H1 (cell line): Measurements from ENCODE around the gene RS1. TPM values are rescaled to one million over a fixed set of nuclear protein-coding genes. Genes with fewer than 3 reads are reported as not detected.

Experiments used
- CTCF ChIA-PET: fragments of 300-600 bp; sonication (Branson Sonifier 250); formaldehyde crosslinking; loops from one replicate; lab custom pipeline; 2021; ENCODE audit not compliant: partially characterized antibody; lab: Charles Lee
- POLR2A ChIA-PET: fragments of 300-600 bp; sonication (Branson Sonifier 250); formaldehyde crosslinking; loops from one replicate; lab custom pipeline; 2021; ENCODE audit warnings: inconsistent platforms; ENCODE audit not compliant: partially characterized antibody; lab: Charles Lee
- DNase-seq, 2 experiments: peaks; one replicate each; pipeline versions ENCODE4 v3.0.0 to v3.0.0-alpha.2; 2010 to 2022; ENCODE audit warnings: low spot score in 2 of 2, low read depth in 1 of 2, mixed read lengths in 1 of 2
- FAIRE-seq: peaks from 2 replicates; lab custom pipeline; 2011; peaks lifted over from hg19 to GRCh38; lab: Jason Lieb, UNC
- H2AFZ ChIP-seq: 2 replicates; pipeline ENCODE4 v1.8.1; 2012; ENCODE audit warnings: low read length, inconsistent platforms
- H2AK5ac ChIP-seq: 2 replicates; pipeline ENCODE4 v1.6.1; 2013; ENCODE audit warnings: low read depth, low read length
- H2BK120ac ChIP-seq: replicated peaks from 2 replicates; pipeline ENCODE3; 2013; ENCODE audit warnings: low read depth, low read length, inconsistent platforms
- H2BK12ac ChIP-seq: 2 replicates; pipeline ENCODE4 v1.6.1; 2013; ENCODE audit warnings: low read depth, low read length
- H2BK15ac ChIP-seq: 2 replicates; pipeline ENCODE4 v1.6.1; 2013; ENCODE audit warnings: low read length
- H2BK20ac ChIP-seq: 2 replicates; pipeline ENCODE4 v1.6.1; 2013; ENCODE audit warnings: low read length
- H2BK5ac ChIP-seq: 2 replicates; pipeline ENCODE4 v1.6.1; 2013; ENCODE audit warnings: low read depth, low read length
- H3K14ac ChIP-seq: 2 replicates; pipeline ENCODE4 v1.6.1; 2013; ENCODE audit warnings: inconsistent platforms; ENCODE audit not compliant: insufficient read length
- H3K18ac ChIP-seq: 2 replicates; pipeline ENCODE4 v1.6.1; 2013; ENCODE audit warnings: low read length; ENCODE audit errors: extremely low read depth
- H3K23ac ChIP-seq: 2 replicates; pipeline ENCODE4 v1.6.1; 2013; ENCODE audit warnings: inconsistent platforms; ENCODE audit not compliant: insufficient read length
- H3K23me2 ChIP-seq: 2 replicates; pipeline ENCODE4 v1.6.1; 2013; ENCODE audit warnings: low read depth, low read length
- H3K27ac ChIP-seq: 2 replicates; pipeline ENCODE4 v1.6.1; 2011; ENCODE audit warnings: low read depth, low read length, inconsistent platforms
- H3K27me3 ChIP-seq, 4 experiments: replicated peaks in 1 of 4; 1 replicate in 1 of 4; 2 replicates in 3 of 4; pipeline versions ENCODE4 v1.6.1 to v1.8.1; 2011 to 2013; ENCODE audit warnings: low read length in 3 of 4, mild to moderate bottlenecking in 3 of 4, inconsistent platforms in 2 of 4, mixed read lengths in 2 of 4, moderate library complexity in 1 of 4; ENCODE audit not compliant: control insufficient read depth in 3 of 4, insufficient read depth in 3 of 4; ENCODE audit errors: extremely low read depth in 1 of 4
- H3K36me3 ChIP-seq, 4 experiments: 2 replicates each; pipeline versions ENCODE4 v1.6.1 to v1.8.1; 2011 to 2013; ENCODE audit warnings: mild to moderate bottlenecking in 4 of 4, low read length in 3 of 4, moderate library complexity in 2 of 4, control low read depth in 1 of 4, inconsistent platforms in 1 of 4; ENCODE audit not compliant: insufficient read depth in 4 of 4, control insufficient read depth in 2 of 4
- H3K4ac ChIP-seq: replicated peaks from 2 replicates; pipeline ENCODE3; 2013; ENCODE audit warnings: low read length, low read depth, mixed read lengths, inconsistent platforms; ENCODE audit not compliant: insufficient read length
- H3K4me1 ChIP-seq, 4 experiments: replicated peaks in 1 of 4; 1 replicate in 1 of 4; 2 replicates in 3 of 4; pipeline versions ENCODE4 v1.6.1 to v1.8.1; 2011 to 2013; ENCODE audit warnings: low read length in 3 of 4, inconsistent platforms in 2 of 4, mixed read lengths in 1 of 4; ENCODE audit not compliant: insufficient read depth in 4 of 4, control insufficient read depth in 3 of 4
- H3K4me2 ChIP-seq, 2 experiments: 2 replicates each; pipeline versions ENCODE4 v1.6.1 to v1.8.1; 2011 to 2013; ENCODE audit warnings: low read depth in 2 of 2, low read length in 2 of 2, control low read depth in 1 of 2, inconsistent platforms in 1 of 2, mild to moderate bottlenecking in 1 of 2; ENCODE audit not compliant: insufficient read depth in 1 of 2
- H3K4me3 ChIP-seq, 4 experiments: fragments of 200-600, 300-600 bp in 1 of 4; sonication (generic), shearing (Covaris generic), sonication (Bioruptor Twin) in 1 of 4; 2 replicates each; pipeline versions ENCODE4 v1.5.1 to v1.8.1; 2011 to 2016; ENCODE audit warnings: low read length in 4 of 4, low read depth in 3 of 4, control low read depth in 2 of 4, inconsistent platforms in 2 of 4, mild to moderate bottlenecking in 2 of 4, mixed read lengths in 1 of 4, moderate library complexity in 1 of 4; ENCODE audit not compliant: insufficient read depth in 2 of 4; ENCODE audit errors: extremely low read depth in 1 of 4
- H3K56ac ChIP-seq: replicated peaks from 2 replicates; pipeline ENCODE3; 2013; ENCODE audit warnings: low read depth, mild to moderate bottlenecking, mixed read lengths, low read length, inconsistent platforms; ENCODE audit not compliant: insufficient read length
- H3K79me1 ChIP-seq: 2 replicates; pipeline ENCODE4 v1.6.1; 2013; ENCODE audit warnings: low read depth, low read length, control low read depth
- H3K79me2 ChIP-seq, 2 experiments: 2 replicates each; pipeline versions ENCODE4 v1.6.1 to v1.8.1; 2012 to 2013; ENCODE audit warnings: low read length in 2 of 2, mild to moderate bottlenecking in 2 of 2, inconsistent platforms in 1 of 2; ENCODE audit not compliant: insufficient read depth in 2 of 2, control insufficient read depth in 1 of 2
- H3K9ac ChIP-seq, 4 experiments: replicated peaks in 1 of 4; 1 replicate in 1 of 4; 2 replicates in 3 of 4; pipeline versions ENCODE4 v1.6.1 to v1.8.1; 2011 to 2013; ENCODE audit warnings: low read depth in 3 of 4, low read length in 3 of 4, control low read depth in 2 of 4, mild to moderate bottlenecking in 2 of 4, moderate library complexity in 2 of 4, inconsistent platforms in 1 of 4; ENCODE audit errors: extremely low read depth in 1 of 4
- H3K9me3 ChIP-seq, 2 experiments: 2 replicates each; pipeline versions ENCODE4 v1.6.1 to v1.8.1; 2012 to 2013; ENCODE audit warnings: mild to moderate bottlenecking in 2 of 2, moderate library complexity in 2 of 2, control low read depth in 1 of 2, inconsistent platforms in 1 of 2, low read depth in 1 of 2, low read length in 1 of 2, mixed read lengths in 1 of 2; ENCODE audit not compliant: insufficient read depth in 2 of 2
- H4K20me1 ChIP-seq, 2 experiments: replicated peaks in 1 of 2; 2 replicates each; pipeline versions ENCODE3 to v1.8.1; 2011 to 2013; ENCODE audit warnings: inconsistent platforms in 2 of 2, low read length in 2 of 2, mild to moderate bottlenecking in 1 of 2; ENCODE audit not compliant: insufficient read depth in 2 of 2, control insufficient read depth in 1 of 2
- H4K5ac ChIP-seq: 2 replicates; pipeline ENCODE4 v1.6.1; 2013; ENCODE audit warnings: low read length, low read depth, mixed read lengths, inconsistent platforms; ENCODE audit not compliant: insufficient read length
- H4K8ac ChIP-seq: 2 replicates; pipeline ENCODE4 v1.8.0; 2013; ENCODE audit warnings: mild to moderate bottlenecking, moderate library complexity, low read length, inconsistent platforms; ENCODE audit not compliant: insufficient read depth; ENCODE audit errors: extremely low read depth
- H4K91ac ChIP-seq: replicated peaks from 2 replicates; pipeline ENCODE3; 2013; ENCODE audit warnings: low read length, mixed read lengths, inconsistent platforms; ENCODE audit not compliant: insufficient read length
- BCL11A ChIP-seq, 2 experiments: IDR thresholded peaks; one replicate each; pipeline ENCODE4 v1.6.1; 2011; ENCODE audit warnings: low read depth in 2 of 2, low read length in 2 of 2, mild to moderate bottlenecking in 2 of 2
- BRCA1 ChIP-seq: IDR thresholded peaks from 2 replicates; pipeline ENCODE4 v1.6.1; 2012; ENCODE audit warnings: low read depth, low read length, improper control_type of control experiment
- CHD2 ChIP-seq: IDR thresholded peaks from 2 replicates; pipeline ENCODE4 v1.6.1; 2012; ENCODE audit warnings: low read length, improper control_type of control experiment
- CTBP2 ChIP-seq: IDR thresholded peaks from 2 replicates; pipeline ENCODE4 v1.7.0; 2011; ENCODE audit warnings: borderline replicate concordance, mild to moderate bottlenecking, moderate library complexity, mixed read lengths, low read length; ENCODE audit not compliant: insufficient read depth, insufficient read length
- FOSL1 ChIP-seq: IDR thresholded peaks from 2 replicates; pipeline ENCODE4 v1.6.1; 2011; ENCODE audit warnings: mild to moderate bottlenecking, low read depth, low read length, moderate library complexity; ENCODE audit not compliant: insufficient read depth
- GABPA ChIP-seq: IDR thresholded peaks from 2 replicates; pipeline ENCODE4 v1.6.1; 2011; ENCODE audit warnings: mild to moderate bottlenecking, low read length, moderate library complexity, borderline replicate concordance; ENCODE audit not compliant: insufficient read depth
- KDM1A ChIP-seq: fragments of 200-600, 300-600 bp; sonication (generic); IDR thresholded peaks from 2 replicates; pipeline ENCODE4 v1.7.1; 2016; ENCODE audit warnings: mild to moderate bottlenecking, low read length, borderline replicate concordance
- POLR2A ChIP-seq, 2 experiments: IDR thresholded peaks; 1 replicate in 1 of 2; 2 replicates in 1 of 2; pipeline ENCODE4 v1.6.1; 2011; ENCODE audit warnings: low read depth in 2 of 2, low read length in 2 of 2, mild to moderate bottlenecking in 2 of 2; ENCODE audit errors: control extremely low read depth in 1 of 2
- POU5F1 ChIP-seq: IDR thresholded peaks from 2 replicates; pipeline ENCODE4 v1.6.1; 2011; ENCODE audit warnings: low read depth, mild to moderate bottlenecking, low read length, moderate library complexity
- RAD21 ChIP-seq, 2 experiments: IDR thresholded peaks in 1 of 2; conservative IDR thresholded peaks in 1 of 2; 2 replicates each; pipeline ENCODE4 v1.6.1; 2011; ENCODE audit warnings: low read depth in 2 of 2, low read length in 2 of 2, improper control_type of control experiment in 1 of 2, inconsistent platforms in 1 of 2, mild to moderate bottlenecking in 1 of 2, moderate library complexity in 1 of 2
- RBBP5 ChIP-seq: IDR thresholded peaks from 2 replicates; pipeline ENCODE4 v1.7.1; 2012; ENCODE audit warnings: low read depth, mild to moderate bottlenecking, inconsistent platforms, low read length, moderate library complexity, borderline replicate concordance
- SRF ChIP-seq: IDR thresholded peaks from 2 replicates; pipeline ENCODE4 v1.6.1; 2011; ENCODE audit warnings: mild to moderate bottlenecking, low read depth, low read length, moderate library complexity
- TAF1 ChIP-seq: IDR thresholded peaks from 2 replicates; pipeline ENCODE4 v1.6.1; 2011; ENCODE audit warnings: mild to moderate bottlenecking, low read depth, low read length
- TEAD4 ChIP-seq: IDR thresholded peaks from 2 replicates; pipeline ENCODE4 v1.6.1; 2012; ENCODE audit warnings: low read depth, low read length, inconsistent platforms, mixed read lengths
- YY1 ChIP-seq: IDR thresholded peaks from 2 replicates; pipeline ENCODE4 v1.6.1; 2011; ENCODE audit warnings: low read depth, mild to moderate bottlenecking, low read length
- WGBS, 2 experiments: shearing (Covaris generic) in 1 of 2; methylation state at CpG; one replicate each; pipeline versions ENCODE4 v1.1.6 to v1.1.7; 2013 to 2015; ENCODE audit warnings: low lambda C conversion rate in 2 of 2, mixed read lengths in 2 of 2, inconsistent platforms in 1 of 2, low coverage in 1 of 2, missing lambda C conversion rate in 1 of 2; ENCODE audit not compliant: insufficient replicate concordance in 2 of 2, insufficient coverage in 1 of 2, insufficient read length in 1 of 2; ENCODE audit errors: extremely low coverage in 1 of 2, missing lambda C conversion rate in 1 of 2; 5-methylcytosine and 5-hydroxymethylcytosine counted together
- polyA plus RNA-seq, 7 experiments: library from polyadenylated mRNA; depleted of rRNA in 3 of 7; stranded (reverse) in 5 of 7; unstranded in 2 of 7; fragments of >200 nt in 5 of 7; fragments of 200-250 nt in 2 of 7; gene quantifications; 1 replicate in 5 of 7; 2 replicates in 1 of 7; 4 replicates in 1 of 7; pipeline versions ENCODE4 v1.2.1 to v1.2.3, GENCODE V29; 2011 to 2013; ENCODE audit warnings: missing spikeins in 2 of 7, mixed read lengths in 2 of 7
- total RNA-seq: library from RNA; stranded (reverse); fragmentation: NEBNext Ultra II Directional; extraction: Animal tissue kit (Norgen Biotek cat#: 25700); gene quantifications from 2 replicates; pipeline ENCODE4 v1.2.1, GENCODE V29; 2021

The RS1 gene
- total and polyA plus RNA-seq, 2 of the 8 experiments (the other 6 are each of a cell fraction or from before 2014, with no cell fraction given), result 0.03 TPM; not detected in 1

- no peak overlapping the region for H2BK12ac ChIP-seq
- TF ChIP-seq FOSL1, result no peak
- TF ChIP-seq POLR2A (IDR thresholded peaks at IDR 0.05; ENCODE audit: control extremely low read depth in 1 of 2, low read depth in 2 of 2, low read length in 2 of 2), result no peak
- no peak for TF ChIP-seq KDM1A
- no peak for TF ChIP-seq CTBP2
- no peak for TF ChIP-seq RAD21 (IDR thresholded peaks at IDR 0.05 in 1 of 2, conservative IDR thresholded peaks at IDR 0.05 in 1 of 2; ENCODE audit: low read depth in 2 of 2, low read length in 2 of 2)
- no peak for TF ChIP-seq POU5F1
- no peak for TF ChIP-seq CHD2
- no peak for TF ChIP-seq SRF
- no peak for TF ChIP-seq RBBP5
- no peak for TF ChIP-seq BCL11A (IDR thresholded peaks at IDR 0.05; ENCODE audit: low read depth in 2 of 2, low read length in 2 of 2)
- no peak for TF ChIP-seq TEAD4
- TF ChIP-seq TAF1, result no peak
- no peak for TF ChIP-seq YY1
- TF ChIP-seq BRCA1, result no peak
- TF ChIP-seq GABPA, result no peak
These were observed 20.6 kb upstream of the RS1 start for GRCh38 chrX:18692541-18692940.

More at GRCh38 chrX:18692541-18692940, 20.6 kb upstream of the RS1 start:
- Histone ChIP-seq H3K79me1 (no peaks in the 10 kb centered on the region), H4K5ac (no peak overlapping the region), H3K4ac (no peak overlapping the region), H3K4me3 (no peak overlapping the region), H2BK120ac (no peak overlapping the region), H3K27me3 (no peaks in the 10 kb centered on the region), H3K18ac (no peak overlapping the region), H3K9me3 (no peaks in the 10 kb centered on the region), H3K4me2 (no peak overlapping the region), H4K91ac (no peak overlapping the region), H2BK5ac (no peak overlapping the region), H2AK5ac (no peak overlapping the region), H3K9ac (no peak overlapping the region), H3K79me2 (no peaks in the 10 kb centered on the region), H2AFZ (no peak overlapping the region), H4K20me1 (no peaks in the 10 kb centered on the region), H3K27ac (no peak overlapping the region), H3K23me2 (no peaks in the 10 kb centered on the region), H3K14ac (no peak overlapping the region), H2BK15ac (no peak overlapping the region), H4K8ac (no peak overlapping the region), H2BK20ac (no peak overlapping the region), H3K56ac (no peak overlapping the region), H3K4me1 (no peaks in the 10 kb centered on the region), H3K36me3 (no peaks in the 10 kb centered on the region), H3K23ac (no peak overlapping the region)
- DNase-seq (no peak), FAIRE-seq (no peak)
- POLR2A ChIA-PET, result interaction anchor here (0.6 kb wide), 1 partner anchor 750 kb away, joined by 3 read pairs; no protein-coding TSS in a partner anchor
- CTCF ChIA-PET, result interaction anchor here (2.2 kb wide), 1 partner anchor 16 kb away, joined by 7 read pairs; no protein-coding TSS in a partner anchor
- WGBS, 2 experiments, result 98% methylated on average over 4 of the region's 4 CpGs; no CpG with 5 or more reads in 1 of the 2 experiments
